IPS-18a (cell line): Measurements from ENCODE around the gene GDPD1.
"Not testable (repeated sequence)": the region's sequence is repeated elsewhere in the genome, so short reads cannot be mapped to it uniquely, and the experiment has no call there.

Source experiments
- H3K27ac ChIP-seq: one replicate; pipeline ENCODE4 v1.5.1; 2013; ENCODE audit warnings: low read length
- H3K27me3 ChIP-seq: one replicate; pipeline ENCODE4 v1.6.1; 2013; ENCODE audit warnings: mild to moderate bottlenecking, low read length; ENCODE audit not compliant: control insufficient read depth, insufficient read depth
- H3K36me3 ChIP-seq: one replicate; pipeline ENCODE4 v1.6.1; 2013; ENCODE audit warnings: low read depth, low read length; ENCODE audit not compliant: control insufficient read depth
- H3K4me1 ChIP-seq: one replicate; pipeline ENCODE4 v1.6.1; 2013; ENCODE audit warnings: low read depth, low read length; ENCODE audit not compliant: control insufficient read depth
- H3K4me3 ChIP-seq: one replicate; pipeline ENCODE4 v1.5.1; 2013; ENCODE audit warnings: low read length
- H3K9ac ChIP-seq: one replicate; pipeline ENCODE4 v1.6.1; 2013; ENCODE audit warnings: mild to moderate bottlenecking, low read length, moderate library complexity
- H3K9me3 ChIP-seq: one replicate; pipeline ENCODE4 v1.6.1; 2013; ENCODE audit warnings: low read depth, low read length; ENCODE audit not compliant: control insufficient read depth

The GDPD1 gene

GRCh38 chr17:59220328-59221158, at the start of gene GDPD1:
GDPD1 (plus strand) TSS chr17:59220511; CDS start chr17:59220610, 99 bp downstream.
- H3K9ac ChIP-seq, result peak within 1 kb of the TSS; percentile 80
- H3K27me3 ChIP-seq, result no peaks in the 10 kb centered on the region
- no peaks in the 10 kb centered on the region for H3K9me3 ChIP-seq
- H3K27ac ChIP-seq, result no peak within 1 kb of the TSS
- peaks cover 5% of the 10 kb centered on the region for H3K4me1 ChIP-seq
- no peaks in the 10 kb centered on the region for H3K36me3 ChIP-seq
- peak within 1 kb of the TSS; percentile 90 for H3K4me3 ChIP-seq

GRCh38 chr17:59172436-59173004, 47.8 kb upstream of the GDPD1 start:
- Histone ChIP-seq H3K4me1 (no peaks in the 10 kb centered on the region), H3K9me3 (no peaks in the 10 kb centered on the region), H3K36me3 (peaks cover 15% of the 10 kb centered on the region), H3K27me3 (no peaks in the 10 kb centered on the region), H3K27ac (no peak overlapping the region), H3K4me3 (no peak overlapping the region), H3K9ac (no peak overlapping the region)

GRCh38 chr17:59174671-59175070, 45.6 kb upstream of the GDPD1 start:
- no peak overlapping the region for H3K27ac ChIP-seq
- H3K36me3 ChIP-seq, result peaks cover 13% of the 10 kb centered on the region
- H3K9ac ChIP-seq, result no peak overlapping the region
- H3K27me3 ChIP-seq, result no peaks in the 10 kb centered on the region
- H3K4me1 ChIP-seq, result no peaks in the 10 kb centered on the region
- no peaks in the 10 kb centered on the region for H3K9me3 ChIP-seq
- H3K4me3 ChIP-seq, result no peak overlapping the region

- Histone ChIP-seq H3K27me3 (no peaks in the 10 kb centered on the region), H3K36me3 (peaks cover 10% of the 10 kb centered on the region), H3K27ac (no peak overlapping the region), H3K4me3 (no peak overlapping the region), H3K9me3 (no peaks in the 10 kb centered on the region), H3K9ac (no peak overlapping the region), H3K4me1 (no peaks in the 10 kb centered on the region)
Observed at GRCh38 chr17:59175076-59175475, 45.2 kb upstream of the GDPD1 start.

GRCh38 chr17:59178266-59178985, 41.9 kb upstream of the GDPD1 start:
- Histone ChIP-seq H3K27me3 (no peaks in the 10 kb centered on the region), H3K27ac (no peak overlapping the region), H3K9me3 (no peaks in the 10 kb centered on the region), H3K4me1 (no peaks in the 10 kb centered on the region), H3K36me3 (peaks cover 6% of the 10 kb centered on the region), H3K4me3 (no peak overlapping the region), H3K9ac (no peak overlapping the region)

GRCh38 chr17:59179601-59180000, 40.7 kb upstream of the GDPD1 start:
- H3K9me3 ChIP-seq, H3K27me3 ChIP-seq, H3K4me1 ChIP-seq, H3K9ac ChIP-seq, H3K36me3 ChIP-seq, H3K4me3 ChIP-seq, H3K27ac ChIP-seq: not testable (repeated sequence)

- H3K27me3 ChIP-seq, result no peaks in the 10 kb centered on the region
- H3K4me3 ChIP-seq, result no peak overlapping the region
- no peak overlapping the region for H3K9ac ChIP-seq
- H3K27ac ChIP-seq, result no peak overlapping the region
- H3K36me3 ChIP-seq, result peaks cover 9% of the 10 kb centered on the region
- no peaks in the 10 kb centered on the region for H3K4me1 ChIP-seq
- no peaks in the 10 kb centered on the region for H3K9me3 ChIP-seq
Observed at GRCh38 chr17:59180626-59181025, 39.7 kb upstream of the GDPD1 start.

GRCh38 chr17:59181481-59181880, 38.8 kb upstream of the GDPD1 start:
- Histone ChIP-seq H3K9me3 (no peaks in the 10 kb centered on the region), H3K4me3 (no peak overlapping the region), H3K4me1 (no peaks in the 10 kb centered on the region), H3K36me3 (peaks cover 14% of the 10 kb centered on the region), H3K9ac (no peak overlapping the region), H3K27ac (no peak overlapping the region), H3K27me3 (no peaks in the 10 kb centered on the region)

- Histone ChIP-seq H3K36me3 (peaks cover 26% of the 10 kb centered on the region), H3K9ac (no peak overlapping the region), H3K27me3 (no peaks in the 10 kb centered on the region), H3K9me3 (no peaks in the 10 kb centered on the region), H3K4me3 (no peak overlapping the region), H3K27ac (no peak overlapping the region), H3K4me1 (no peaks in the 10 kb centered on the region)
Observed at GRCh38 chr17:59185997-59186396, 34.3 kb upstream of the GDPD1 start.

GRCh38 chr17:59186850-59187249, 33.5 kb upstream of the GDPD1 start:
- Histone ChIP-seq H3K9me3 (no peaks in the 10 kb centered on the region), H3K36me3 (peaks cover 32% of the 10 kb centered on the region), H3K27ac (no peak overlapping the region), H3K27me3 (no peaks in the 10 kb centered on the region), H3K4me3 (no peak overlapping the region), H3K9ac (no peak overlapping the region), H3K4me1 (no peaks in the 10 kb centered on the region)

- H3K27me3 ChIP-seq, result no peaks in the 10 kb centered on the region
- H3K36me3 ChIP-seq, result peaks cover 60% of the 10 kb centered on the region
- no peak overlapping the region for H3K27ac ChIP-seq
- no peak overlapping the region for H3K9ac ChIP-seq
- H3K9me3 ChIP-seq, result no peaks in the 10 kb centered on the region
- H3K4me1 ChIP-seq, result no peaks in the 10 kb centered on the region
- no peak overlapping the region for H3K4me3 ChIP-seq
Observed at GRCh38 chr17:59190806-59191205, 29.5 kb upstream of the GDPD1 start.
